ENCODE results near the gene CAVIN3. TPM values are rescaled to one million over a fixed set of nuclear protein-coding genes. Genes with fewer than 3 reads are reported as not detected.
A peak's percentile ranks its signal among the peaks of the same experiment; 100 is the strongest.

Gene CAVIN3
- total and polyA plus RNA-seq, 3 experiments from 2014 or later = 72.5 to 75.5 TPM; not detected in 1

DNA sequence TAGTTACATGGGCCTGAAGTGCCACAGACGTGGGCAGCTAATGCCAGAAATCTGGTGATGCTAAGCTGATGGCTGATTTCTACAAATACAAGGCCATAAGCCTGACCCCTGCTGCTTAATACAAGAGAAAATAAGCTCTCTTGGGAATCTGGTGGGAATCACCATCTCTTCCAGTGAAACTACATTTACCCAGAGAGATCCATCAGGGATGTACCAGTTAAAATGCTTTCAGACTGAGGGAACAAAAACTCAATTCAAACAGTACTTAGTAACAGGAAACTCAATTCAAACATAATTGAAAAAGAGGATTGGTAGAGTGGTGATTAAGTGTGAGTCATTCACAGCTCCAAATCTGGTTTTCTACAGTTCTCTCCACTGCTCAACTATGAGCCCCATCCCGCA lies 1.7 kb upstream of the CAVIN3 start:
- H3K27me3 Mint-ChIP-seq = peaks cover 29 to 50% of the 10 kb centered on the region in 2 donors
- Histone ChIP-seq H3K36me3 (ENCODE audit: insufficient read depth, low read length) (no peaks in the 10 kb centered on the region), H3K27ac (ENCODE audit: low read depth, low read length) (no peak overlapping the region), H3K4me3 (ENCODE audit: low read length) (no peak overlapping the region), H3K4me1 (ENCODE audit: insufficient read depth, low read length) (no peaks in the 10 kb centered on the region), H3K27me3 (ENCODE audit: insufficient read depth, low read length, poor library complexity, severe bottlenecking) (peaks cover 4% of the 10 kb centered on the region), H3K9me3 (ENCODE audit: low read length) (no peaks in the 10 kb centered on the region)
- POLR2A ChIA-PET = no interaction called here
- peaks cover 11 to 15% (median 14%) of the 10 kb centered on the region in 3 donors for H3K4me1 Mint-ChIP-seq
- H3K36me3 Mint-ChIP-seq = no peaks in the 10 kb centered on the region
- no peaks in the 10 kb centered on the region for H3K9me3 Mint-ChIP-seq
- DNase-seq = no peak
- H3K27ac Mint-ChIP-seq = no peak overlapping the region
- H3K4me3 Mint-ChIP-seq = no peak overlapping the region
- CTCF ChIA-PET = no interaction called here

DNA sequence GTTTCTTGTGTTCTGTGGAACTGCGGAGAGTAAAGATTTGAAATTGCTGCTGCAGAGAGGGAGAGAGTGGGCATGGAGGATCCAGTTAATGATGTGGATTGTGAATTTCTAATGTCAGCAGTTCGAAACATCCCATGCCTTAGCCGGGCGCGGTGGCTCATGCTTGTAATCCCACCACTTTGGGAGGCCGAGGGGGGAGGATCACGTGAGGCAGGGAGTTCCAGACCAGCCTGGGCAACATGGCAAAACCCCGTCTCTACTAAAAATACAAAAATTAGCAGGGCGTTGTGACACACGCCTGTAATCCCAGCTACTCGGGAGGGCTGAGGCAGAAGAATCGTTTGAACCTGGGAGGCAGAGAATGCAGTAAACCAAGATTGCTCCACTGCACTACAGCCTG lies 1.1 kb upstream of the CAVIN3 start:
- peaks cover 28 to 53% of the 10 kb centered on the region in 2 donors for H3K27me3 Mint-ChIP-seq
- H3K4me3 Mint-ChIP-seq = peak overlapping the region in 2 of 7 donors; percentile 37 to 49
- Histone ChIP-seq H3K4me3 (ENCODE audit: low read length) (no peak overlapping the region), H3K4me1 (ENCODE audit: insufficient read depth, low read length) (no peaks in the 10 kb centered on the region), H3K9me3 (ENCODE audit: low read length) (no peaks in the 10 kb centered on the region), H3K27ac (ENCODE audit: low read depth, low read length) (no peak overlapping the region), H3K36me3 (ENCODE audit: insufficient read depth, low read length) (no peaks in the 10 kb centered on the region), H3K27me3 (ENCODE audit: insufficient read depth, low read length, poor library complexity, severe bottlenecking) (peaks cover 4% of the 10 kb centered on the region)
- H3K9me3 Mint-ChIP-seq = no peaks in the 10 kb centered on the region
- CTCF ChIA-PET = no interaction called here
- no peak for DNase-seq
- H3K36me3 Mint-ChIP-seq = no peaks in the 10 kb centered on the region
- POLR2A ChIA-PET = no interaction called here
- H3K4me1 Mint-ChIP-seq = peaks cover 11 to 15% (median 14%) of the 10 kb centered on the region in 3 donors
- no peak overlapping the region for H3K27ac Mint-ChIP-seq

DNA sequence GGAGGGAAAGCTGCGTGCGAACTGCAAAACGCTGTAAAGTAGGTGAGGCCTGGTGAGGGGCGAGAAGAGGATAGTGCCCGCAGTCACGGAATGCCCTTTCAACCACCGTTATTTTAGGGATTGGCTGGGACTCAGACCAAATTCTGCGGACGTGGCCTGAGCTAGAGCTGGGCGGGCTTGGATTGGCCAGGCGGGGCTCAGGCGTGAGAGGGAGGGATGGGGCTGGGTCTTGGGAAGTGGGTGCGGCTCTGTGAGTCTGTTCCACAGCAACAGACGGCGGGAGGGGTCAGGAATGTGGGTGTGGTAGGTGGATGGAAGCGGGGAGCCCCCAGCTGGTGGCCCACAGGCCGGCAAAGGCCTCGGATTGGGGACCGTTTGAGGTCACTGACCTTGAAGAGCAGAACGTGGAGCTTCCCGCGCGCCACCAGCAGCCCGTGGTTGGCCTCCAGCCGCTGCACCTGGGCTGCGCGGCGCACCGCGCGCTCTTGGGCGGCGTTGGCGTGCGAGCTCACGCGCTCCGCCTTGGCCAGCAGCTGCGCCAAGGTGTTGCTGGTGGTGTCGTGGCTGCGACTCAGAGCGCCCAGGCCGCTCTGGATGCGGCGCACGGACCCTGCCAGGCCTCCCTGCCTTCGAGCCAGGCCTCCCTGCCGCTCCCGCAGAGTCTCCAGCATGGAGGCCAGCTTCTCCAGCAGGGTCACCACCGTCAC lies 444 bp downstream of the CAVIN3 start:
- Histone ChIP-seq H3K27me3 (ENCODE audit: insufficient read depth, low read length, poor library complexity, severe bottlenecking) (peaks cover 4% of the 10 kb centered on the region), H3K27ac (ENCODE audit: low read depth, low read length) (no peak overlapping the region), H3K4me3 (ENCODE audit: low read length) (no peak overlapping the region), H3K9me3 (ENCODE audit: low read length) (no peaks in the 10 kb centered on the region), H3K36me3 (ENCODE audit: insufficient read depth, low read length) (no peaks in the 10 kb centered on the region), H3K4me1 (ENCODE audit: insufficient read depth, low read length) (no peaks in the 10 kb centered on the region)
- Mint-ChIP-seq H3K36me3 (no peaks in the 10 kb centered on the region), H3K9me3 (no peaks in the 10 kb centered on the region), H3K27me3 (peaks cover 32 to 64% of the 10 kb centered on the region in 2 donors), H3K4me3 (peak overlapping the region in 5 of 7 donors; percentile 5 to 51 (median 16)), H3K4me1 (peaks cover 14 to 19% (median 14%) of the 10 kb centered on the region in 3 donors), H3K27ac (no peak overlapping the region)
- ChIA-PET CTCF (interaction anchor here (1.1 kb wide), 1 partner anchor 34 kb away, joined by 3 read pairs; no protein-coding TSS in a partner anchor), POLR2A (no interaction called here)
- DNase-seq = no peak

DNA sequence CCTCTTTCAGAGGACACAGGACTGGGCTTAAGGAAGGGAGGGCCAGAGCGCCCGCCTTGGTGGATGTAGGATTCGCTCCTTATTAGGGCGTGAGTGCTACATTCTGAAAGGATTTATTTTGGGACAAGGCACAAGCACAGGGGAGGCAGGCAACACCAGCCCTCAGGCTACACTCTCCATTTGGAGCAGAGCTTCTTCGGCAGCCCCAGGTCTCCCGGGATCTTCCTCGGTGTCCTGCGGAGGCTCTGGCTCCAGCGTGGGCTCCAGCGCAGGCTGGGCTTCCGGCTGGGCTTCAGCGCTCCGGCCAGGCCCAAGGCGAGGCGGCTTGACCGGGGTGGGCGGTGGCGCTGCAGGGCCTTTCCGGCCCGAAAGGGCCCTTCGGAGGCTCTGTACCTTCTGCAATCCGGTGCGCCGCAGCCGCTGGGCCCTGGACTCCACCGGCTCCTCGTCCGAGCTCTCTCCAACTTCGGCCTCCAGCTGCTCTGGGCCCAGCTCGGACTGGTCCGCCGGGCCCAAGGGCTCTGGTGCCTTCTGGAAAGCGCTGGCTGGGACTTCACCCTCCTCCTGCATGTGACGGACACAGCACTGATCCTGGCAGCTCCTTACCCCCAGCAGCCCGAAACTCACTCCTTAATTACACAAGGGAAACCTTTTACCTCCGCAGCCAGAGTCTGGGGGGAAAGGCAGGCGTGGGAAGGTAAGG lies 1.1 kb downstream of the CAVIN3 start:
- no peak overlapping the region for H3K27ac Mint-ChIP-seq
- H3K36me3 Mint-ChIP-seq = no peaks in the 10 kb centered on the region
- Histone ChIP-seq H3K27ac (ENCODE audit: low read depth, low read length) (no peak overlapping the region), H3K27me3 (ENCODE audit: insufficient read depth, low read length, poor library complexity, severe bottlenecking) (peaks cover 4% of the 10 kb centered on the region), H3K9me3 (ENCODE audit: low read length) (no peaks in the 10 kb centered on the region), H3K4me1 (ENCODE audit: insufficient read depth, low read length) (no peaks in the 10 kb centered on the region), H3K4me3 (ENCODE audit: low read length) (no peak overlapping the region), H3K36me3 (ENCODE audit: insufficient read depth, low read length) (no peaks in the 10 kb centered on the region)
- DNase-seq = no peak
- no peaks in the 10 kb centered on the region for H3K9me3 Mint-ChIP-seq
- H3K4me1 Mint-ChIP-seq = peaks cover 14 to 19% (median 14%) of the 10 kb centered on the region in 3 donors
- peak overlapping the region in 4 of 7 donors; percentile 8 to 51 (median 17) for H3K4me3 Mint-ChIP-seq
- peaks cover 32 to 69% of the 10 kb centered on the region in 2 donors for H3K27me3 Mint-ChIP-seq
- POLR2A ChIA-PET = no interaction called here
- CTCF ChIA-PET = no interaction called here

DNA sequence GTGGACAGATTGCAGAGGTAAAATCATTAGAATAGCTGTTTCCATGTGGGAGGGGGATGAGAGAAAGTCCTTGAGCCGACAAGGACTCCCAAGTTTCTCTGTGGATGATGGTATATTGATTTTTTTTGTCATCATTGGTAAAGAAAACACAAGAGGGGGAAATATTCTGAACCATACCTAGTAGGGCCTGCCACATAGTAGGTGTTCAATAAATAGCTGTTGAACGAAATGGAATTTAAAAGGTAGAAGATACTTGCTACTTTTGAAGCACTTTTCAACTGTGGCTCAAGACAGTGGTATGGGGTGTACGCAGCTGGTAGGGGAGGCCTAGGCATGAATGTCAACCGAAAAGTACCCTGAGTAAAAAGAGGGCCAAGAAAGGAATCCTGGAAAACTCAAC lies 2.1 kb downstream of the CAVIN3 start:
- POLR2A ChIA-PET = no interaction called here
- H3K27me3 ChIP-seq (ENCODE audit: insufficient read depth, low read length, poor library complexity, severe bottlenecking) = peaks cover 4% of the 10 kb centered on the region
- Mint-ChIP-seq H3K4me1 (peaks cover 14 to 19% (median 14%) of the 10 kb centered on the region in 3 donors), H3K27ac (no peak overlapping the region), H3K9me3 (no peaks in the 10 kb centered on the region), H3K27me3 (peaks cover 32 to 73% of the 10 kb centered on the region in 2 donors), H3K4me3 (no peak overlapping the region), H3K36me3 (no peaks in the 10 kb centered on the region)
- no peaks in the 10 kb centered on the region for H3K4me1 ChIP-seq (ENCODE audit: insufficient read depth, low read length)
- CTCF ChIA-PET = interaction anchor here (1.4 kb wide), 1 partner anchor 9 kb away, joined by 3 read pairs; no protein-coding TSS in a partner anchor
- no peak overlapping the region for H3K4me3 ChIP-seq (ENCODE audit: low read length)
- no peaks in the 10 kb centered on the region for H3K36me3 ChIP-seq (ENCODE audit: insufficient read depth, low read length)
- DNase-seq = no peak
- no peak overlapping the region for H3K27ac ChIP-seq (ENCODE audit: low read depth, low read length)
- no peaks in the 10 kb centered on the region for H3K9me3 ChIP-seq (ENCODE audit: low read length)

DNA sequence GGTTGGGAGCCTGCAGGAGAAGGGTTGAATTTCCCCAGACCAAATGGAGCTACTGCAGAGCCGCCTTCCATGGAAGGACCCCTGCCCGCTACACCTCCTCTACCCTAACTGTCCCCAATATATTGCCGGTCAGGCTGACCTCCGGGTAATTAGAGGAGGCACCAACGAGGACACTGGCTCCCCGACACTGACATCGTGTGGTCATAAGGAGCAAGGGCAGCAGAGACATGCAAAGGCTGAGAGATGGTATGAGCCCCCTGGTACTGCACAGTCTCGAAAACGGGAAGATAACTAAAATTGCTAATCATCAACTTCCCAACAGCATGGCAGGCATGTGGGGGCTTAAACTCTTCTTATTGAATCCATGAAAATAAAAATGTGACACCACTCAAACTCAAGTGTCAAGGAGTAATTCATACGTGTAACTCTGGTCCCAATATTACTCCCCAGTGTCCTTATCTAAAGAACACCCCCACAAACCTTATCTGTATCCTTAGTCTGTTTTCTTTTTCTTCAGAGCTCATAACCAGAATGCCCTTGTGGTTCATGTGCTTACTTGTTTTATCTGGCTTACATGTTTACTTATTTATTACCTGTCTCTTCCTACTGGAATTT lies 4.4 kb downstream of the CAVIN3 start:
- H3K36me3 Mint-ChIP-seq = no peaks in the 10 kb centered on the region
- ChIA-PET CTCF (interaction anchor here (0.8 to 1.5 kb wide), 6 partner anchors 11 to 293 kb away, joined by 3 to 4 read pairs (median 3); no protein-coding TSS in a partner anchor), POLR2A (no interaction called here)
- no peaks in the 10 kb centered on the region for H3K27me3 ChIP-seq (ENCODE audit: insufficient read depth, low read length, poor library complexity, severe bottlenecking)
- H3K4me1 ChIP-seq (ENCODE audit: insufficient read depth, low read length) = no peaks in the 10 kb centered on the region
- no peaks in the 10 kb centered on the region for H3K36me3 ChIP-seq (ENCODE audit: insufficient read depth, low read length)
- H3K4me3 ChIP-seq (ENCODE audit: low read length) = no peak overlapping the region
- H3K27ac ChIP-seq (ENCODE audit: low read depth, low read length) = no peak overlapping the region
- H3K27me3 Mint-ChIP-seq = peaks cover 30 to 60% of the 10 kb centered on the region in 2 donors
- H3K27ac Mint-ChIP-seq = no peak overlapping the region
- H3K4me3 Mint-ChIP-seq = no peak overlapping the region
- no peaks in the 10 kb centered on the region for H3K9me3 ChIP-seq (ENCODE audit: low read length)
- DNase-seq = peak in 1 of 5 donors; percentile 7
- H3K9me3 Mint-ChIP-seq = no peaks in the 10 kb centered on the region
- H3K4me1 Mint-ChIP-seq = peaks cover 5 to 14% (median 11%) of the 10 kb centered on the region in 3 donors

DNA sequence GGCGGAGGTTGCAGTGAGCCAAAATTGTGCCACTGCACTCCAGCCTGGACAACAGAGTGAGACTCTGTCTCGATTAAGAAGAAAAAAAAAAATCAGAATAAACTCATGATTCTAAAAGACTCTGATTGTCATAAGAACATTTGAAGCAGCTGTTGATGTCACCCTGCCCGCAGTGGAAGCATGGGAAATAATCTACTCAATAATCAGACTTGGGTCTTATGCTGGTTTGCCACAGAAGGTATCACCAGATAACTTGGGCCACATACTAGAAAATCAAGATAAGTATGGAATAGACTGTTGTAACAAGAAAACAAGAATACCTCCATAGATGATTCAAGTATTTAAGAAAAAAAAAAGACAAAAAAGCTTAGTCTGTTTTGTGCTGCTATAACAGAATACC lies 8.2 kb downstream of the CAVIN3 start:
- Mint-ChIP-seq H3K4me1 (peaks cover 0 to 4% (median 3%) of the 10 kb centered on the region in 3 donors), H3K9me3 (no peaks in the 10 kb centered on the region), H3K36me3 (no peaks in the 10 kb centered on the region), H3K27ac (no peak overlapping the region), H3K4me3 (no peak overlapping the region), H3K27me3 (peaks cover 12 to 51% of the 10 kb centered on the region in 2 donors)
- ChIA-PET POLR2A (no interaction called here), CTCF (no interaction called here)
- H3K27ac ChIP-seq (ENCODE audit: low read depth, low read length) = no peak overlapping the region
- no peaks in the 10 kb centered on the region for H3K36me3 ChIP-seq (ENCODE audit: insufficient read depth, low read length)
- H3K9me3 ChIP-seq (ENCODE audit: low read length) = no peaks in the 10 kb centered on the region
- no peaks in the 10 kb centered on the region for H3K4me1 ChIP-seq (ENCODE audit: insufficient read depth, low read length)
- H3K27me3 ChIP-seq (ENCODE audit: insufficient read depth, low read length, poor library complexity, severe bottlenecking) = no peaks in the 10 kb centered on the region
- no peak overlapping the region for H3K4me3 ChIP-seq (ENCODE audit: low read length)
- no peak for DNase-seq

DNA sequence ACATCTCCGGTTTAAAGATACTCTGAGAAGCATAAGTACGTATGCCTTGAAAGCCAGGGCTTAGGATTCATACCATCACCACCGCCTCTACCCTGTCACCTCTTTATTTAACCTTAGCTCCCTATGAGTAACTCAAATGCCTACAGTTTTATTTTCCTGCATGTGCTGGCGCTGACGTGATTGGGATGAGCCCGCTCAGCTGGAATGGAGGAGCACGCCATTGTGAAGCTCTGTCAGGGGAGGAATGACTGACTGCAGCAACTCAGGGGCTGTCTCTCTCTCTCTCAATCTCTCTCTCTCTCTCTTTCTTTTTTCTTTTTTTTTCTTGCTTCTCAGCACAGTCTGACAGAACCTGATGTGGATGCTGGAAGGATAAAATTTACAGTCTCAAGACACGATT lies 12.4 kb downstream of the CAVIN3 start:
- Histone ChIP-seq H3K27ac (ENCODE audit: low read depth, low read length) (no peak overlapping the region), H3K36me3 (ENCODE audit: insufficient read depth, low read length) (no peaks in the 10 kb centered on the region), H3K4me1 (ENCODE audit: insufficient read depth, low read length) (no peaks in the 10 kb centered on the region), H3K27me3 (ENCODE audit: insufficient read depth, low read length, poor library complexity, severe bottlenecking) (no peaks in the 10 kb centered on the region), H3K4me3 (ENCODE audit: low read length) (no peak overlapping the region), H3K9me3 (ENCODE audit: low read length) (no peaks in the 10 kb centered on the region)
- Mint-ChIP-seq H3K36me3 (no peaks in the 10 kb centered on the region), H3K27me3 (peaks cover 2 to 33% of the 10 kb centered on the region in 2 donors), H3K27ac (no peak overlapping the region), H3K4me1 (no peaks in the 10 kb centered on the region), H3K4me3 (no peak overlapping the region), H3K9me3 (no peaks in the 10 kb centered on the region)
- CTCF ChIA-PET = interaction anchor here (0.7 to 1.1 kb wide), 2 partner anchors 55 to 71 kb away, joined by 3 read pairs; no protein-coding TSS in a partner anchor
- POLR2A ChIA-PET = no interaction called here
- DNase-seq = no peak

Data from CD8-positive, alpha-beta memory T cell (primary cell).